ENCODE results near the gene STT3B.
"Not testable (repeated sequence)": the region's sequence is repeated elsewhere in the genome, so short reads cannot be mapped to it uniquely, and the experiment has no call there.

The STT3B gene

GRCh38 chr3:31532587-31533168 lies at the start of gene STT3B:
TSS of gene STT3B (plus strand) at chr3:31532925. CDS start at chr3:31532999, 74 bp downstream.
- DNase-seq, result peak; percentile 93

- DNase-seq, result no peak
These were observed 48.9 kb upstream of the STT3B start for GRCh38 chr3:31483776-31484175.

GRCh38 chr3:31485196-31485595 lies 47.5 kb upstream of the STT3B start:
- DNase-seq, result no peak

- no peak for DNase-seq
These were observed 45.7 kb upstream of the STT3B start for GRCh38 chr3:31486865-31487533.

GRCh38 chr3:31488475-31489017 lies 44.2 kb upstream of the STT3B start:
- DNase-seq, result no peak

GRCh38 chr3:31490502-31490901 lies 42.2 kb upstream of the STT3B start:
- no peak for DNase-seq

- DNase-seq, result peak; percentile 11
These were observed 41.1 kb upstream of the STT3B start for GRCh38 chr3:31491660-31492059.

GRCh38 chr3:31493149-31493548 lies 39.6 kb upstream of the STT3B start:
- no peak for DNase-seq

- DNase-seq, result no peak
These were observed 36.6 kb upstream of the STT3B start for GRCh38 chr3:31495971-31496665.

- DNase-seq, result no peak
These were observed 33.9 kb upstream of the STT3B start for GRCh38 chr3:31498791-31499190.

- no peak for DNase-seq
These were observed 33.4 kb upstream of the STT3B start for GRCh38 chr3:31499281-31499680.

GRCh38 chr3:31502803-31503221 lies 29.9 kb upstream of the STT3B start:
- no peak for DNase-seq

- DNase-seq, result no peak
These were observed 29.3 kb upstream of the STT3B start for GRCh38 chr3:31503456-31503855.

- no peak for DNase-seq
These were observed 28.5 kb upstream of the STT3B start for GRCh38 chr3:31504230-31504629.

- DNase-seq, result no peak
These were observed 27.2 kb upstream of the STT3B start for GRCh38 chr3:31505371-31506048.

GRCh38 chr3:31506515-31506914 lies 26.2 kb upstream of the STT3B start:
- not testable (repeated sequence) for DNase-seq

GRCh38 chr3:31508452-31509146 lies 24.1 kb upstream of the STT3B start:
- DNase-seq, result no peak

- no peak for DNase-seq
These were observed 23.5 kb upstream of the STT3B start for GRCh38 chr3:31509147-31509728.

- no peak for DNase-seq
These were observed 18.2 kb upstream of the STT3B start for GRCh38 chr3:31514570-31514969.

- DNase-seq, result no peak
These were observed 17.0 kb upstream of the STT3B start for GRCh38 chr3:31515486-31516284.

GRCh38 chr3:31516757-31517156 lies 16.0 kb upstream of the STT3B start:
- no peak for DNase-seq

All from OCI-M1 (cell line).